PC-3 (cell line): Measurements from ENCODE around the gene SLC5A3. TPM values are rescaled to one million over a fixed set of nuclear protein-coding genes. Genes with fewer than 3 reads are reported as not detected.

Source experiments
- ATAC-seq: fragments of 200-7000 bp; cut with Tn5 transposase; 2 replicates; pipeline ENCODE4 v1.9.1; 2020; ENCODE audit warnings: mild to moderate bottlenecking, moderate library complexity
- BruUV-seq: library from RNA; stranded (reverse); fragments of 400-500 nt; replicated peaks from 2 replicates; lab custom pipeline; 2021; lab: Mats Ljungman, UMichigan
- CTCF ChIA-PET: fragments of 300-600 bp; sonication (Branson Sonifier 250); formaldehyde crosslinking; loops from one replicate; lab custom pipeline; 2022; ENCODE audit warnings: antibody characterized with exemption; lab: Charles Lee
- POLR2A ChIA-PET: fragments of 300-600 bp; sonication (Branson Sonifier 250); formaldehyde crosslinking; loops from one replicate; lab custom pipeline; 2022; ENCODE audit warnings: antibody characterized with exemption; ENCODE audit not compliant: unreplicated experiment; lab: Charles Lee
- DNase-seq: peaks from one replicate; pipeline ENCODE4 v3.0.0-alpha.2; 2015
- H2AFZ ChIP-seq: fragments of 300-600 bp; sonication (generic); 2 replicates; pipeline ENCODE4 v1.6.0; 2016; ENCODE audit warnings: antibody characterized with exemption, low read length
- H3F3A ChIP-seq: fragments of 300-600 bp; sonication (generic); one replicate; pipeline ENCODE4 v1.6.0; 2017; ENCODE audit warnings: antibody characterized with exemption, low read length, control low read depth, mild to moderate bottlenecking; ENCODE audit not compliant: unreplicated experiment
- H3K27ac ChIP-seq: fragments of 300-600 bp; sonication (generic); 2 replicates; pipeline ENCODE4 v1.5.1; 2016; ENCODE audit warnings: mild to moderate bottlenecking, low read length
- H3K27me3 ChIP-seq: fragments of 300-600 bp; sonication (generic); 2 replicates; pipeline ENCODE4 v1.6.1; 2016; ENCODE audit warnings: low read length, mixed read lengths
- H3K36me3 ChIP-seq: fragments of 300-600 bp; sonication (generic); 2 replicates; pipeline ENCODE4 v1.6.1; 2016; ENCODE audit warnings: low read depth, mixed run types, low read length, mixed read lengths
- H3K4me1 ChIP-seq: fragments of 300-600 bp; sonication (generic); 2 replicates; pipeline ENCODE4 v1.5.1; 2016; ENCODE audit warnings: low read length; ENCODE audit not compliant: insufficient read depth
- H3K4me2 ChIP-seq: fragments of 300-600 bp; sonication (generic); 2 replicates; pipeline ENCODE4 v1.6.0; 2016; ENCODE audit warnings: low read length
- H3K4me3 ChIP-seq: fragments of 300-600 bp; sonication (generic); 2 replicates; pipeline ENCODE4 v1.5.1; 2016; ENCODE audit warnings: mild to moderate bottlenecking, low read length, mixed read lengths
- H3K79me2 ChIP-seq: fragments of 300-600 bp; sonication (generic); 2 replicates; pipeline ENCODE4 v1.6.1; 2017; ENCODE audit warnings: low read length, mixed read lengths
- H3K9ac ChIP-seq: fragments of 300-600 bp; sonication (generic); 2 replicates; pipeline ENCODE4 v1.6.0; 2016; ENCODE audit warnings: mild to moderate bottlenecking, low read length
- H3K9me2 ChIP-seq: fragments of 300-600 bp; sonication (generic); replicated peaks from 2 replicates; pipeline ENCODE4 v1.6.1; 2016; ENCODE audit warnings: mixed run types, low read length, mixed read lengths
- H3K9me3 ChIP-seq: fragments of 300-600 bp; sonication (generic); 2 replicates; pipeline ENCODE4 v1.6.1; 2016; ENCODE audit warnings: low read length, mixed read lengths
- H4K20me1 ChIP-seq: fragments of 300-600 bp; sonication (generic); 2 replicates; pipeline ENCODE4 v1.6.1; 2016; ENCODE audit warnings: low read length, mixed read lengths
- CTCF ChIP-seq: fragments of 300-600 bp; sonication (generic); conservative IDR thresholded peaks from 2 replicates; pipeline ENCODE4 v1.5.1; 2017; ENCODE audit warnings: antibody characterized with exemption, low read depth, mild to moderate bottlenecking, low read length
- EZH2 ChIP-seq: fragments of 300-600 bp; sonication (generic); IDR thresholded peaks from one replicate; pipeline ENCODE4 v1.6.1; 2017; ENCODE audit warnings: antibody characterized with exemption, mild to moderate bottlenecking, low read length; ENCODE audit not compliant: unreplicated experiment
- EZH2phosphoT487 ChIP-seq: fragments of 300-600 bp; sonication (generic); IDR thresholded peaks from 2 replicates; pipeline ENCODE4 v1.6.1; 2018; ENCODE audit warnings: mild to moderate bottlenecking, antibody characterized with exemption, low read length, borderline replicate concordance
- intact Hi-C: fragments of 100-400 bp; cut with micrococcal nuclease; formaldehyde crosslinking; loops from 2 replicates; pipeline ENCODE4 v1.9.0; 2023
- total RNA-seq: library from RNA; depleted of rRNA; stranded (reverse); fragments of >200 nt; gene quantifications from 2 replicates; pipeline ENCODE4 v1.2.3, GENCODE V29; 2014

SLC5A3 gene
- total RNA-seq, 1 experiment from 2014 or later = 13.8 TPM

- Histone ChIP-seq H3K9me3 (no peaks in the 10 kb centered on the region), H3K4me2 (no peak overlapping the region), H3K9ac (no peak overlapping the region), H3K36me3 (no peaks in the 10 kb centered on the region), H3K27ac (no peak overlapping the region), H4K20me1 (no peaks in the 10 kb centered on the region), H3K27me3 (no peaks in the 10 kb centered on the region), H3K9me2 (0 out of 2 replicates have a peak, but pooled peaks cover 3% of the 10 kb centered on the region), H3K4me1 (peaks cover 2% of the 10 kb centered on the region; the same call in 1 of the 2 replicates), H3F3A (no peaks in the 10 kb centered on the region), H3K79me2 (no peaks in the 10 kb centered on the region), H3K4me3 (no peak overlapping the region), H2AFZ (no peak overlapping the region)
- CTCF ChIA-PET = no interaction called here
- POLR2A ChIA-PET = no interaction called here
- ATAC-seq (no peak), DNase-seq (no peak)
- intact Hi-C loops = no loop called here
- TF ChIP-seq CTCF (no peak), EZH2 (no peak), EZH2phosphoT487 (no peak)
- BruUV-seq = no TSS peak
Measured at GRCh38 chr21:34042735-34043134, 30.6 kb upstream of the SLC5A3 start.

GRCh38 chr21:34043333-34043732 lies 30.0 kb upstream of the SLC5A3 start:
- DNase-seq (no peak), ATAC-seq (no peak)
- H3K4me1 ChIP-seq = no peaks in the 10 kb centered on the region
- no peak overlapping the region for H3K9ac ChIP-seq
- no peaks in the 10 kb centered on the region for H3K36me3 ChIP-seq
- no peak overlapping the region for H2AFZ ChIP-seq
- H3F3A ChIP-seq = no peaks in the 10 kb centered on the region
- no TSS peak for BruUV-seq
- no peaks in the 10 kb centered on the region for H3K9me3 ChIP-seq
- no peak overlapping the region for H3K4me2 ChIP-seq
- H3K4me3 ChIP-seq = no peak overlapping the region
- no peaks in the 10 kb centered on the region for H3K79me2 ChIP-seq
- 0 out of 2 replicates have a peak, but pooled peaks cover 3% of the 10 kb centered on the region for H3K9me2 ChIP-seq
- no peaks in the 10 kb centered on the region for H3K27me3 ChIP-seq
- H3K27ac ChIP-seq = no peak overlapping the region
- no peak for TF ChIP-seq CTCF
- TF ChIP-seq EZH2phosphoT487 = no peak
- TF ChIP-seq EZH2 = no peak
- POLR2A ChIA-PET = no interaction called here
- CTCF ChIA-PET = no interaction called here
- intact Hi-C loops = no loop called here
- H4K20me1 ChIP-seq = no peaks in the 10 kb centered on the region

- intact Hi-C loops = no loop called here
- Histone ChIP-seq H3K4me1 (no peaks in the 10 kb centered on the region), H3K27me3 (no peaks in the 10 kb centered on the region), H2AFZ (no peak overlapping the region), H3K4me3 (no peak overlapping the region), H3K9me3 (no peaks in the 10 kb centered on the region), H4K20me1 (no peaks in the 10 kb centered on the region), H3K9ac (no peak overlapping the region), H3K4me2 (no peak overlapping the region), H3K79me2 (no peaks in the 10 kb centered on the region), H3K36me3 (no peaks in the 10 kb centered on the region), H3K9me2 (0 out of 2 replicates have a peak, but pooled peaks cover 3% of the 10 kb centered on the region), H3F3A (no peaks in the 10 kb centered on the region), H3K27ac (no peak overlapping the region)
- POLR2A ChIA-PET = no interaction called here
- TF ChIP-seq EZH2phosphoT487 (no peak), CTCF (no peak), EZH2 (no peak)
- ATAC-seq (no peak), DNase-seq (no peak)
- CTCF ChIA-PET = no interaction called here
- BruUV-seq = no TSS peak
Measured at GRCh38 chr21:34046917-34047316, 26.5 kb upstream of the SLC5A3 start.
